Neural crest cell (in vitro differentiated cells): ENCODE results near the gene CHCHD10. TPM values are rescaled to one million over a fixed set of nuclear protein-coding genes. Genes with fewer than 3 reads are reported as not detected.

Source experiments
- DNase-seq: peaks from one replicate; pipeline ENCODE4 v3.0.0; 2021; ENCODE audit warnings: low read depth, mixed read lengths, low spot score
- H3K27ac Mint-ChIP-seq: one replicate; pipeline ENCODE4 v1.8.0; 2021; ENCODE audit warnings: mild to moderate bottlenecking, mixed read lengths; ENCODE audit not compliant: unreplicated experiment
- H3K27me3 Mint-ChIP-seq: 2 replicates; pipeline ENCODE4 v1.8.0; 2021; ENCODE audit warnings: low read depth, mild to moderate bottlenecking, mixed read lengths
- H3K36me3 Mint-ChIP-seq: 2 replicates; pipeline ENCODE4 v1.8.0; 2021; ENCODE audit warnings: low read depth, mild to moderate bottlenecking, mixed read lengths
- H3K4me1 Mint-ChIP-seq: 2 replicates; pipeline ENCODE4 v1.8.0; 2021; ENCODE audit warnings: mixed read lengths
- H3K4me3 Mint-ChIP-seq: one replicate; pipeline ENCODE4 v1.8.0; 2021; ENCODE audit warnings: mild to moderate bottlenecking, mixed read lengths
- H3K9me3 Mint-ChIP-seq: 2 replicates; pipeline ENCODE4 v1.8.0; 2021; ENCODE audit warnings: mixed read lengths
- total RNA-seq: library from RNA; stranded (reverse); gene quantifications from 2 replicates; pipeline ENCODE4 v1.2.1, GENCODE V29; 2021
- TF ChIP-seq, protein P1 (sequence below): fragments of 200-600 bp; sonication (generic); conservative IDR thresholded peaks from 2 replicates; pipeline ENCODE4 v1.5.0; 2021; ENCODE audit warnings: antibody characterized with exemption, mild to moderate bottlenecking

The CHCHD10 gene
- total RNA-seq, 1 donor from 2014 or later, result 38.8 TPM

DNA sequence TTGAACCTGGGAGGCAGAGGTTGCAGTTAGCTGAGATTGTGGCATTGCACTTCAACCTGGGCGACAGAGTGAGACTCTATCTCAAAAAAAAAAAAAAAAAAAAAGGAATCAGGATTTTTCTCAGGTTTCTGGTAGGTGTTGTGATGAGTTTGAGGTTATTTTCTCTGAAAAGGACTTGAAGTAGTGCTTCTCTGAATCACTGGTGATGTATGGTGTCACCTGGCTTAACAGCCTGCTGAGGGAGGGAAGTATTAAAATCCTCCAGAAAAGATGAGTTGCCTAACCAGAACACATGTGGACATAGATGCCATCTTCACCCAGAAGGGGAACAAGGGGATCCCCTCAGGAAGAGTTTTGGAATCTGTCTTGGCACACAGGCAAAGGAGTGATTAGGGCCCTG lies 39.1 kb upstream of the CHCHD10 start:
- Mint-ChIP-seq H3K4me3 (no peak overlapping the region), H3K27me3 (no peaks in the 10 kb centered on the region), H3K9me3 (no peaks in the 10 kb centered on the region), H3K27ac (no peak overlapping the region), H3K36me3 (peaks cover 18% of the 10 kb centered on the region), H3K4me1 (no peaks in the 10 kb centered on the region)
- TF ChIP-seq, protein P1, sequence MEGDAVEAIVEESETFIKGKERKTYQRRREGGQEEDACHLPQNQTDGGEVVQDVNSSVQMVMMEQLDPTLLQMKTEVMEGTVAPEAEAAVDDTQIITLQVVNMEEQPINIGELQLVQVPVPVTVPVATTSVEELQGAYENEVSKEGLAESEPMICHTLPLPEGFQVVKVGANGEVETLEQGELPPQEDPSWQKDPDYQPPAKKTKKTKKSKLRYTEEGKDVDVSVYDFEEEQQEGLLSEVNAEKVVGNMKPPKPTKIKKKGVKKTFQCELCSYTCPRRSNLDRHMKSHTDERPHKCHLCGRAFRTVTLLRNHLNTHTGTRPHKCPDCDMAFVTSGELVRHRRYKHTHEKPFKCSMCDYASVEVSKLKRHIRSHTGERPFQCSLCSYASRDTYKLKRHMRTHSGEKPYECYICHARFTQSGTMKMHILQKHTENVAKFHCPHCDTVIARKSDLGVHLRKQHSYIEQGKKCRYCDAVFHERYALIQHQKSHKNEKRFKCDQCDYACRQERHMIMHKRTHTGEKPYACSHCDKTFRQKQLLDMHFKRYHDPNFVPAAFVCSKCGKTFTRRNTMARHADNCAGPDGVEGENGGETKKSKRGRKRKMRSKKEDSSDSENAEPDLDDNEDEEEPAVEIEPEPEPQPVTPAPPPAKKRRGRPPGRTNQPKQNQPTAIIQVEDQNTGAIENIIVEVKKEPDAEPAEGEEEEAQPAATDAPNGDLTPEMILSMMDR, result no peak
- no peak for DNase-seq

DNA sequence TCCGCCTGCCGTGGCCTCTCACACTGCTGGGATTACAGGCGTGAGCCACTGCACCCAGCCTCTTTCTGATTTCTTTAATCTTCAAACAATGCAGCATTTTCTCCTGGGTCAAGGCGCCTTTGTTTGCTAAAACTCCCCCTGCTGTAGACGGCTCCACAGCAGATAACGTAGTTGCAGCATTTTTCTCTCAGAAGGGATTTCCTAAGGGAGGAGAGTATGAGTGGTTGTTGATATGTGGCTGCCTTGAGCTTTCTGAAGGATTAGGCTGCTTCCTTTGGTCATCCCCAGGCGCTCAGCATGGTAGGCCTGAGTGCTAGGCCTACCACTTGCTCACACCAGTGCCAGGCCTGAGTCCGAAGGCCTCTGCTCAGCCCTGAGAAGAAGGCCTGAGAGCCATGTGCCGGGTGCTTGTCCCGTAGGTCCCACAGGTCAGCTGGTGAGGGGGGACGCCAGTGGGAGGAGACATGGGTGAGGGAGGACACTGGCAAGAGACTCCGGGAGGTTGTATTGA lies 37.1 kb upstream of the CHCHD10 start:
- H3K9me3 Mint-ChIP-seq, result no peaks in the 10 kb centered on the region
- TF ChIP-seq, protein P1, result no peak
- H3K4me3 Mint-ChIP-seq, result no peak overlapping the region
- peaks cover 21% of the 10 kb centered on the region for H3K36me3 Mint-ChIP-seq
- no peaks in the 10 kb centered on the region for H3K4me1 Mint-ChIP-seq
- no peaks in the 10 kb centered on the region for H3K27me3 Mint-ChIP-seq
- no peak for DNase-seq
- no peak overlapping the region for H3K27ac Mint-ChIP-seq

DNA sequence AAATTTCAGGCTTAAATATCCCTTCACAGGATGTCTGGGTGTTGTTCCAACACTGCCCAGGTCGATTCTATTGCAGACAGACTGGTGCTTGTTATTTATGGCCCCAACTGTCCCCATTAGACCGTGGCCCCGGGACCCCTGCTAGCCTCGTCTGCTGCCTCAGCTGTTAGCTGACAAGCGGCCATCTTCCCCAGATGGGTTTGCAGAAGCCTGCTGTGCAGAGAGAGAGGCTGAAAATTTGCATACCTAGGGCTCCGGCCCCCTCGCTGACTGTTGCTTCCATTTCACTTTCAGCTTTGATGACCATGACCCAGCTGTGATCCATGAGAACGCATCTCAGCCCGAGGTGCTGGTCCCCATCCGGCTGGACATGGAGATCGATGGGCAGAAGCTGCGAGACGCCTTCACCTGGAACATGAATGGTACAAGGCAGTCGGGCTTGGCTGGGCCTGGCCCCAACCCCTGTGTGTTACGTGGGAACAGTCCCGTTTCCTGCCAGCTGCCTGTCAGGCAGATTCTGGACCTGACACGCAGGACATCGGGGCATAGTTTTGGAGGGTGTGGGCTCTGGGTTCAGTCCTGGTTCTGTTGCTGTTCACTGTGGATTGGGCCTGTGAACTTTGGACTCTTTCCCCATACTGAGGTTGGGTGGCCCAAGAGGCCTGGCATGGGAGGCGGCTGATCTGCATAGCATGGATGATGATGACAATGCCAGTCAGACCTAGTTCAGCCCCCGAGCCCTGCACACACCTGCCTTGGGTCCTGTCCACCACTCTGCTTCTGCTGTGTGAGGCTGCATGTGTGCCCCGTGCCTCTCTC lies 35.4 kb upstream of the CHCHD10 start:
- H3K36me3 Mint-ChIP-seq, result peaks cover 21% of the 10 kb centered on the region
- TF ChIP-seq, protein P1, result no peak
- no peak overlapping the region for H3K27ac Mint-ChIP-seq
- no peaks in the 10 kb centered on the region for H3K27me3 Mint-ChIP-seq
- H3K4me1 Mint-ChIP-seq, result no peaks in the 10 kb centered on the region
- no peak overlapping the region for H3K4me3 Mint-ChIP-seq
- no peaks in the 10 kb centered on the region for H3K9me3 Mint-ChIP-seq
- no peak for DNase-seq

DNA sequence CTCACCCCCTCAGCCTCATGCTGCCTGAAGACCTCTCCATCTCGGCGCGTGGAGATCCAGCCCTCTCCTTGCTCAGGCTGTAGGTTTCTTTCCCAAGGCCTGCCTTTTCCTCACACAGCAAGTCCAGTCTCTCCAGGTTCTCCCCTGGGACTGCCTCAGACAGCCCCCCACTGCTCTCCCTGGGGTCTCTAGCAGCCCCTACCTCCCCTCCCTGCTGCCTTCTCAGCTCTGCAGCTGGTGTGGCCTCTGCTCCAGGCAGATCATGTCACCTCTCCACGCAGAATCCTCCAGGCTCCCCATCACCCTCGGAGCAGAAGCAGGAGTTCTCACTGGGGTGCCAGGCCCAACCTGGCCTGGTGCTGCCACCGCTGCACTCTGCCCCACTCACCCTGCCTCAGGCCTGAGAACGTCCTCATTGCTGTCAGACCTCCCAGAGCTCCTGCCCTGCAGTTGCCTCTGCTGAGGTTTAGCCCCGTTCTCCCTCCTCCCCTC lies 34.2 kb upstream of the CHCHD10 start:
- no peak for DNase-seq
- Mint-ChIP-seq H3K4me1 (no peaks in the 10 kb centered on the region), H3K27ac (peak overlapping the region; percentile 58), H3K36me3 (peaks cover 20% of the 10 kb centered on the region), H3K27me3 (no peaks in the 10 kb centered on the region), H3K4me3 (no peak overlapping the region), H3K9me3 (no peaks in the 10 kb centered on the region)
- TF ChIP-seq, protein P1, result no peak

DNA sequence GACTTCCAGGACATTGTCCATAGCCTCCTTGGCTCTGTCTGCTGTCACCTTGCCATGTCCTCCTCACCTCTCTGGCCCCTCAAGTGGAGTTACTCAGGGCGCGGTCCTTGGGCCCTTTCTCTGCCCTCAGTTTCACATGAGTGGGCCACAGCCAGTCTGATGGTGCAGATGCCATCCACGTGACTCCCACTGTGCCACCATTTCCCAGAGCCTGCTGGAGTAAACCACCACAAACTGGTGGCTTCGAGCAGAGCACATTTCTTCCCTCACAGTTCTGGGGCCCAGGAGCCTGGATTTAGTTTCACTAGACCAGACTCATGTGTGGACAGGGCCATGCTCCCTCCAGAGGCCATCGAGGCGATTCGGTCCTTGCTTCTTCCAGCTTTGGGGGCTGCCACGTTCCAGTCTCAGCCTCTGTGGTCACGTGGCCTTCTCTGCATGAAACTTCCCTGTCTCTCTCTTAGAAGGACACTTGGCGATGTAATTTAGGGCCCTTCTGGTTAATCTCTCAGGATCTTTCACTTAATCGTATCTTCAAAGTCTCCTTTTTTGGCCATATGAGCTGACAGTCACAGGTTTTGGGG lies 33.6 kb upstream of the CHCHD10 start:
- no peak overlapping the region for H3K4me3 Mint-ChIP-seq
- no peak overlapping the region for H3K27ac Mint-ChIP-seq
- H3K9me3 Mint-ChIP-seq, result no peaks in the 10 kb centered on the region
- no peak for DNase-seq
- peaks cover 22% of the 10 kb centered on the region for H3K36me3 Mint-ChIP-seq
- no peaks in the 10 kb centered on the region for H3K27me3 Mint-ChIP-seq
- no peaks in the 10 kb centered on the region for H3K4me1 Mint-ChIP-seq
- TF ChIP-seq, protein P1, result no peak
